Anterior cingulate cortex (tissue), 58 donors: Measurements from ENCODE around the gene CMIP.

ENCODE experiments used
- DNase-seq, 58 donors: peaks; one replicate each; lab custom pipeline; 2025; lab: John Stamatoyannopoulos, UW

CMIP gene

GRCh38 chr16:81558444-81559175 lies 114.0 kb downstream of the CMIP start:
- DNase-seq = peak in 3 of 58 donors; percentile 7 to 21 (median 14)

DNA sequence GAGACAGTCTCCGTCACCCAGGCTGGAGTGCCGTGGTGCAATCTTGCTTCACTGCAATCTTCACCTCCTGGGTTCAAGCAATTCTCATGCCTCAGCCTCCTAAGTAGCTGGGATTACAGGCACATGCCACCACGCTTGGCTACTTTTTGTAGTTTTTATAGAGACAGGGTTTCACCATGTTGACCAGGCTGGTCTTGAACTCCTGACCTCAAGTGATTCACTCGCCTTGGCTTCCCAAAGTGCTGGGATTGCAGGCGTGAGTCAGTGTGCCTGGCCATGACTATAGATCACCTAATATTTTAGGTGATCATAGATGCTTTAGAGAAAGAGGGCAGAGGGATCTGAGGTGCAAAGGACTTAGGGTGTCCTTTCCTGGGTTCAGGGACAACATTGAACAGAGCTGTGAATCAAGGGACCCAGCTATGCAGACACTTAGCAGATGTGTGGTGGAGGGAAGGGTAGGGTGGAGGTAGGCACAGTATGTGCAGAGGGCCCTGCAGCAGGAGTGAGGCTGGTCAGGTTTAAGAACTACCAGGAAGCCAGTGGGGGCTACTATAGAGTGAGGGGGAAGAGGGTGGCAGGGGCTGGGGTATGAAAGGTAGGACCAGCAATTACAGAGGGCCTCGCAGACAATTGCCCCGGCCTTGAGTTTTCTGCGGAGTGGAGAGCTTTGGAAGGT lies 116.5 kb downstream of the CMIP start:
- DNase-seq = no peak

GRCh38 chr16:81562174-81562849 lies 117.7 kb downstream of the CMIP start:
- DNase-seq = peak in 1 of 58 donors; percentile 52

- DNase-seq = no peak
Observed at GRCh38 chr16:81562926-81563325, 118.3 kb downstream of the CMIP start.

GRCh38 chr16:81564421-81564911 lies 119.9 kb downstream of the CMIP start:
- DNase-seq = peak in 30 of 58 donors; percentile 5 to 50 (median 18)

GRCh38 chr16:81565321-81566028 lies 120.9 kb downstream of the CMIP start:
- no peak for DNase-seq

DNA sequence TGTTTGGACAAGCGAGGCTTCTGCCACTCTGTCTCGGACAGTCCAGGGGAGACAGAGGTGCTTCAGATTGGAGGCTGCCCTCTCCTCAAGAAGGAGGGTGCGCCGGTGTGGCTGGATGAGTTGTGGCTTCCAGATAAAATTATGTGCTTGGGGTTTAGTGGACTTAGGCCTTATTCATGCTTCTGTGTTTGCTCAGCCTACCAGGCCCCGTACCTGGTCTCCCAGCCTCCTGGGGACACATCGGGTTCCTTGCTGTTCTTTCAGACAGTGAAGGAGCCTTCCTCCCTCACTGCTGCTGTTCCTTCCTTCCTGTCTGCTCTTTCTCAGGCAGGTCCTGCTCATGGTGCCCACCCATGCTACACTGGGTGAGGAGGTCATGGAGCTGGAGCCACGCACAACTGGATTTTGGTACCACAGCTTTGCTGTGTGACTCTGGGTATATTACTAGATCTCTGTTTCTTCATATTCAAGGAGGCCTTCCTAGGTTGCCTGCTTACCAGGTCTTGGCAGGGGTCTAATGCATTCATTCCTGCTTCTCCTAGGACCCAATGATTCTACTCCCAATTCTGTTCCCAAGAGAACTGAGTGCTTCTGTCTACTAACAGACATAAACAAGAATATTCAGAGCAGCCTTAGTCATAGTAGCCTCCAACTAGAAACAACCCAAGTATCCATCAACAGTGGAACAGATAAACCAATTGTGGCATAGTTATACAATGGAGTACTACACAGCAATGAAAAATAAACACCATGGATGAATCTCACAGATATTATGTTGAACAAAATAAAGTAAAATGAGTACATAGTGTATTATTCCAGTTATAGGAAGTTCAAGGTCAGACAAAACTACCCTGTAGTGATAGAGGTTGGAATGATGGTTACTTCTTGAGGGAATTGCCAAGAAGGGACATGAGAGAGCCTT lies 121.7 kb downstream of the CMIP start:
- DNase-seq = no peak

GRCh38 chr16:81567087-81567486 lies 122.5 kb downstream of the CMIP start:
- no peak for DNase-seq

DNA sequence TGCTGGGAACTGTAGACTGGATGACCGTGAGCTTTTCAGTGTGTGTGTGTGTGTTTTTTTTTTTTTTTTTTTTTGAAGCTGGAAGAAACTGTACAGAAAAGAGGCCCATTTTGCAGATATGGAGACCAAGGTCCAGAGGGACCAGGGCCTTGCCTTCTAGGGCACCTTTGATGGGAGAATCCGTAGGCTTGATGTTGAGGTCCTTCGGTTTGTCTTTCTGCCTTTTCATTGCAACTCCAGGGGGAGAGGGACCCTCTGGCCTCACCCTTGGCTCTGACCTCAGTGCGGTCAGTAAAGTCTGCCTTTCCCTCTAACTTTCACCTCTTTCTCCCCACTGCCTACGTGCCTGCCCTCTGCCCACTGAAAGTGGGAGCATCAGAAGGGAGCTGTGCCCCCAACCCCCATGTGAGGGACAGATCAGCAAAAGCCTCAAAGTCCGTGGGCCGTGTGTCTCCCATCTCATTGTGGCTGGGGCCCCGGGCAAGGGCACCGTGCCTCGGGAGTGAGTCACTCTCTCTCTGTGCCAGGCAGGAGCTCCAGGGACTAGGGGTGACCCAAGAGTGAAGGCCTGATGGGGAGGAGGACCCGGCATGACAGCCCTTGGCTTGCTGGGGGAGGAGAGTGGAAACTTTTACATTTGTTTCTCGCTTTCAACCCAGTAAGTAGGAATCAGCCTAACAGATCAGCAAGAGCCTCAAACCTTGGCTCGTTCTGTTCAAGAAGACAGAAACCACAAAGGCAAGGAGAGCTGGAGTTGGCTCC lies 123.6 kb downstream of the CMIP start:
- DNase-seq = peak in 7 of 58 donors; percentile 3 to 52 (median 25)

DNA sequence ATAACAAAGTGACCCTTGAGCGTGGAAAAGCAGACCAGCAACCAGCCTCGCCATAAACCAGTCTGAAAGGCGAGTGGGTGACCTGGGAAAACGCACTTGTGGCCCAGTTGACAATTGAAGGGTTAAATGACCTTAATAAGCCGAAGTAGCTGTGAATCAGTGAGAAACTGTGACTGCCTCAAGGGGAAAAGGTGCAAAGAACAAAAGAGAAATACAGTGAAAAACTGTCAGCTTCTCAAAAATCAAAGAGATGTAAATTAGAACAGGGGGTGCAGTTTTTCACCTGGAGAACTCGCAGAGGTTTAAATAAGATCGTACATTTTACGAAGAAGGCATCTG lies 124.1 kb downstream of the CMIP start:
- no peak for DNase-seq

GRCh38 chr16:81569361-81570034 lies 124.9 kb downstream of the CMIP start:
- no peak for DNase-seq

GRCh38 chr16:81570151-81570846 lies 125.7 kb downstream of the CMIP start:
- DNase-seq = no peak

DNA sequence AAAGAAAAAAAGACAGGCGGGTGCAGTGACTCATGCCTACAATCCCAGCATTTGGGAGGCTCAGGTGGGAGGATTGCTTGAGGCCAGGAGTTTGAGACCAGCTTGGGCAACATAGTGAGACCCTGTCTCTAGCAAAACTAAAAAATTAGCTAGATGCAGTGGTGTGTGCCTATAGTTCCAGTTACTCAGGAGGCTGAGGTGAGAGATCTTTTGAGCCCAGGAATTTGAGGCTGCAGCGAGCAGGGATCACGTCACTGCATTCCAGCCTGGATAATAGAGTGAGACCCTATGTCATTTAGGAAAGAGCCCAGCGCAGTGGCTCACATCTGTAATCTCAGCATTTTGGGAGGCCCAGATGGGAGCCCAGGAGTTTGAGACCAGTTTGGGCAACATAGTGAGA lies 126.6 kb downstream of the CMIP start:
- no peak for DNase-seq

DNA sequence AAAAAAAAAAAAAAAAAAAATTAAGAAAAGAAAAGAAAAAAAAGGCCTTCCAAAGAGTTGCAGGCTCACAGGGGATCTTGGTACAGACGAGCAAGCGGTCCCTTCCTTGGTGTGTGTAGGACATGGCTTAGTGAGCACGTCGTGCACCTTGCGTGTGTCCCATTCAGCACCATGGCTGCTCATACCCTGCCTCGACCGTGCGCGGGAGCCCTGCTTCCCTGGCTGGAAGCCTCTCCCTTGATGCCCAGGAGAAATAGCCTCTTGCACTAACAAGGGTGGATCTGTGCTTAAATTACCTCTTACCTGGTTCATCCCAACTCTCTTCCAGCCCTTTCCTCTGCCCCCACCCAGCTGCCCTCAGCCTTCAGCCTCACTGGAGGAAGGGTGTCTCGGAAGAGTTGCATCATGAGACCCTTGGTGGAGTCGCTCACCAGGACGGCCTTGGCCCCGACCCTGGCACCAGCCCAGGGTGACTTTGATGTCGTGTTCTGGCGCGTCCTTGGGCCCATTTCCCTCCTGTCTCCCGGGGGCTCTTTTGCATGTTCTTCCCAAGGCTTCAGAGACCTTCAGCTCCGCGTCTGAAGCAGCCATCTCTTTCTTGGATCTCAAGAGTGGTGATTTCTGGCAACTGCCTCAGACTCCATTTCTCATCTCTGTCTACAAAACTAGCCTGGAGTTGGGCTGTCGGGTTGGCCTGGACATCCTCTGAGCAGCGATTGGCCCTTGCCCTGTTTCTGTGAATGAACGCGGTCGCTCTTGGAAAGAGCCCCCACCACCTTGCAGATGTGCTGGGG lies 127.2 kb downstream of the CMIP start:
- no peak for DNase-seq

DNA sequence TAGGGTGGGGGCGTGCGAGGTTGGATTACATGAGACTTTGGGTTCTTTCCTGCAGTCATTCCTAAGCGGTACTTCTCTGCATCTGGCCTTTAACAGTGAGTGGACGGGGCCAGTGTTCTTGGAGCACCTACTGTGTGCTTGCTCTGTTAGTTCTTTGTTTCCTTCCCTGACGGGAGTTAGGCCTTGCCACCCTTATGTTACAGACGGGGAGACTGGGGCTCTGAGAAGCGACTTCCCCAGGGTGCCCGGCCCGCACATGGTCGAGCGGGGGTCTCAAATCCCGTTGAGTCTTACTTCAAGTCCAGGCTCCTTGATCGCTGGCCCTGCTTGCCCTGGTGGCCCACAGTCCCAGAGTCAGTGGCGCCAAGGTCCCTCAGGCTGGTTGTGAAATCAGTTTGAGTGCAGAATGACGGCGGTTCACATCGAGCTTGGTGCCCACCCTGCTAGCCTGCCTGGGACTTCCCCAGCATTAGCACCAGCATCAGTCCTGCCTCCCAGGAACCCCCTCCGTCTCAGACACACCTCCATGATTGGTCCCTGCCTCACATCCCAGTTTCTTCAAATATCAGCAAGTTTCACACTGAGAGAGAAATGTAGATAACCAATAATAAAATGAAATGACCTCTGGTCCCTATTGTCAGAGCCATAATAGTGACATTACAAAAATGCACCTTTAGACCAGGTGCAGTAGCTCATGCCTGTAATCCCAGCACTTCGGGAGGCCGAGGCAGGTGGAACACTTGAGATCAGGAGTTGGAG lies 128.0 kb downstream of the CMIP start:
- DNase-seq = no peak

GRCh38 chr16:81573533-81574020 lies 129.0 kb downstream of the CMIP start:
- no peak for DNase-seq
